SK-N-MC (cell line): ENCODE data around the gene ZNF701.
A peak's percentile ranks its signal among the peaks of the same experiment; 100 is the strongest.

Experiments used
- EZH2 ChIP-seq: fragments of 200-600 bp; sonication (generic); IDR thresholded peaks from one replicate; pipeline ENCODE4 v1.6.1; 2017; ENCODE audit warnings: antibody characterized with exemption
- FOXP2 ChIP-seq: optimal IDR thresholded peaks from 2 replicates; pipeline ENCODE3; 2011; ENCODE audit warnings: mild to moderate bottlenecking, moderate library complexity; ENCODE audit not compliant: insufficient read depth; ENCODE audit errors: extremely low read length, control extremely low read depth
- POLR2AphosphoS5 ChIP-seq: IDR thresholded peaks from 2 replicates; pipeline ENCODE4 v1.6.1; 2012; ENCODE audit warnings: mild to moderate bottlenecking, low read depth, low read length, borderline replicate concordance

- TF ChIP-seq EZH2 (no peak), POLR2AphosphoS5 (peak; percentile 83), FOXP2 (no peak)
Observed at GRCh38 chr19:52570000-52570861, at the start of gene ZNF701.
